HK-2 (cell line): ENCODE measurements around the gene NSDHL.

Source experiments
- DNase-seq: peaks from one replicate; pipeline ENCODE4 v3.0.0-alpha.2; 2018; ENCODE audit not compliant: unreplicated experiment

Gene NSDHL

DNA sequence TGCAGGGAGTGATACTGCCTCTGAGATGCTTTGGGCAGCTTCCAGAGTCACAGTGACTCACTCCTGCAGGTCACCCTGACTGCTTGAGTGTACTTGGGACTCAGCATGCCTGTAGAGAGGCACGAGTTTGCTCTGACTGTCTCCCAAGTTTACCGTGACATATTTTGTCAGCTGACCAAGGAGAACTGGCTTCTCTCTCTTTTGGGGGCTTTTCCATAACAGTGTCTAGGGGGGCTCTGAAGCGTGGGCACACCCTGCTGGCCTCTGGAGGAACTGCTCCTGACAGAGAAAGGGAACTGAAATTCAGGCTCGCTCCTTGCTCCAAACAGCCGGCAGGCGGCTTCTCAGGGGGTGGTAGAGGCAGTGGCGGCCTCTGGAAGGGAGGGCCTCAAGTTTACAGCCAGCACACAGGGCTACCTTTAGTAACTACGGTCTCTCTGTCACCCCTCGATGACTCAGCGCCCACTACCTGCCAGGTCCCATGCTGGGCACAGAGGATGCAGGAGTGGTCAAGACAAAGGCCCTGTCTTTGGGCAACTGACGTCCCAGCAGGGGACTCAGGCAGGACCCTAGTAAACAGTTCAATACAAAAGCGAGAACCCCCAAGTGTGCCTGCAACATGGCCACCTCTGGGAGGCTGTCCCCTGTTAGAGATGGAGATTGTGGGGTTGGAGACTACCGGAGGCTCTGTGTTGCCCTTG lies 84.8 kb downstream of the NSDHL start:
- peak; percentile 14 for DNase-seq

DNA sequence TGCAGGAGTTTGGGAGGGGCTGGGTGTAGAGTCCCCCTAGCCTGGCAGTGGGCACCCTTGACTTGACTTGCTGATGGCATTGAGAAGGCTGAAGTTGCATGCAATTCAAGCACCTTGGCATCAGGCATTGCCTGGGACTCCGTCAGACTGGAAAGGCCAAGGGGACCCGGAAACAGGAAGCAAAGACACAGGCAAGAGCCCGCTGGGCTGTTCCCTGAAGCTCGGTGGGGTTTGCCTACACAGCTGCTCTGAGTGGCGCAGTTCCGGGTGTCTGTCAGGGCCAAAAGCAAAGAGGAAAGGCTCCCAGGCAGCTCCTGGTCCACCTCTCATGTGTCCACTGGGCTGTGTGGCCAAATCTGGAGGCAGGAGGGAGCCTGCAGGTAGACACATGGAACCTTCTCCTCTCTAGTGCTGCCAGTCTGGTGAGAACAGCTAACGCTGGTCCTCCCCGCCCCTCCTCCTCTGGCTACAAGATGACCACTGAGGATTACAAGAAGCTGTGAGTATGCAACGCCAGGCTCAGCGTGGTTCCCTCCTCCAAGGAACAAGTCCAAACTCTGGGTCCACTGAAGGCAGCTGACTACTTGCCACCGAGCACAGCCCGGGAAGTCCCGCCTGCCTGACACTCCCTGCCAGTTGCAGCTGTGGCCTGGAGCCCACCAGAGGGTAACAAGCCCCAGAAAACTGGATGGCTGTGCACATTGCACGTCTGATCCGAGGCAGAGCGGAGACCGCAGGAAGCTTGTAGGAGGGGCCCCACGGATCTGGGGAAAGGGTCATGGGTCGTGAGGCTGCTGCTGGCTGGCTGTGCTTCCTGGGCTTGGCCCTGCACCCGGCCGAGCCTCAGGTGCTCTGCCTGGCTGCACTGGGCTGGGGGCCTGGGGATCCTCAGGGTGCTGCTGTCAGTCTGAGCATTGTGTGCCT lies 87.1 kb downstream of the NSDHL start:
- no peak for DNase-seq

DNA sequence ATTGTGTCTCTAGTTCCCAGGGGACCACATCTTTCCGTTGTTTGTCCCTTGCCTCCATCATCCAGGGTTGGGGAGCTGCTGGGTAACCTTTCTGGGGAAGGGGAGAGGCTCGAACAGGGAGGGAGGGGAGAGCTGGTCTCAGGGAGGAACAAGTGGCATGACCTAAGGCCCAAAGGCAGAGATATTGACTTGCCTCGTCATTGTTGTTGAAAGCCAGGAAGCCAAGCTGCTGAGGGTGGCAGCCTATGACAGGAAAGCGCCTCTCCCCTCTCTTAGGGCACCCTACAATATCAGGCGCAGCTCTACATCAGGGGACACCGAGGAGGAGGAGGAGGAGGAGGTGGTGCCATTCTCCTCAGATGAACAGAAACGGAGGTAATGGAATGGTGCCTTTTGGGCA lies 87.8 kb downstream of the NSDHL start:
- DNase-seq = no peak
